HUES64 (cell line): Measurements from ENCODE around the gene HSFX2.
"Not testable (repeated sequence)": the region's sequence is repeated elsewhere in the genome, so short reads cannot be mapped to it uniquely, and the experiment has no call there.

Source experiments
- H3K27ac ChIP-seq: 2 replicates; pipeline ENCODE4 v1.7.0; 2013; ENCODE audit warnings: low read depth, low read length, inconsistent platforms
- H3K27me3 ChIP-seq: 2 replicates; pipeline ENCODE4 v1.6.1; 2013; ENCODE audit warnings: mild to moderate bottlenecking, low read length; ENCODE audit not compliant: insufficient read depth
- H3K36me3 ChIP-seq: 2 replicates; pipeline ENCODE4 v1.6.1; 2013; ENCODE audit warnings: mild to moderate bottlenecking, low read length; ENCODE audit not compliant: insufficient read depth
- H3K4me1 ChIP-seq: 2 replicates; pipeline ENCODE4 v1.6.1; 2013; ENCODE audit warnings: mild to moderate bottlenecking, low read length, moderate library complexity; ENCODE audit not compliant: insufficient read depth
- H3K4me3 ChIP-seq: 2 replicates; pipeline ENCODE4 v1.5.1; 2013; ENCODE audit warnings: mild to moderate bottlenecking, low read length, moderate library complexity
- H3K9ac ChIP-seq: 2 replicates; pipeline ENCODE4 v1.6.1; 2013; ENCODE audit warnings: mild to moderate bottlenecking, low read depth, low read length
- H3K9me3 ChIP-seq: 2 replicates; pipeline ENCODE4 v1.6.1; 2013; ENCODE audit warnings: low read depth, low read length; ENCODE audit not compliant: insufficient read depth
- WGBS: fragments of 150-250, 120-280 bp; methylation state at CpG from one replicate; pipeline ENCODE4 v1.1.7; 2013; ENCODE audit warnings: missing lambda C conversion rate; 5-methylcytosine and 5-hydroxymethylcytosine counted together

HSFX2 gene

GRCh38 chrX:149551245-149551938, 43.7 kb downstream of the HSFX2 start:
- H3K4me1 ChIP-seq, H3K4me3 ChIP-seq, H3K9ac ChIP-seq, H3K27me3 ChIP-seq, H3K36me3 ChIP-seq, H3K27ac ChIP-seq, H3K9me3 ChIP-seq: not testable (repeated sequence)
- WGBS, result no CpG with 5 or more reads among the region's 4 CpGs

DNA sequence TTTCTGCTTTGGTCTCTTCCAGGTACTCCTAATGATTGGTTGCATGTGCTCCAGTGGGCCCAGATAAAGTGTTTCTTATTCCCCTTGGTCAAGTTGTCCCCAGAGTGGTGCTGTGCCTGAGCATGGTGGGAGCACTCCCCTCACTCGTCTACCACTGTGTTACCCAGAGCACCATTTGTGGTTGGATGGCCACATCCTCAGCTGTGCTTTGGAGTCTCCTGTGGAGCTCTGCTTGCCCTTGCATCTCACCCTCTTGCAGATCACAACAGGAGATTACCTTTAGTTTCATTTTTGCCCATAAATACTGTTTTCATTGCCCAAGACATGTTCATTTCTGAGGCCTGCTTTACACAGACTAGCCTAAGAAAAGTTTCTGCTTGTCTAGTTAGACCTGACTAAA, 44.7 kb downstream of the HSFX2 start:
- H3K4me3 ChIP-seq, result not testable (repeated sequence)
- WGBS, result 100% methylated on average over 1 of the region's 1 CpG

GRCh38 chrX:149549701-149550100, 45.4 kb downstream of the HSFX2 start, which contains the start of gene HSFX3:
Gene HSFX3, minus strand, starts transcription at chrX:149549924. Its CDS starts 72 bp downstream, at chrX:149549852.
- not testable (repeated sequence) for H3K9me3 ChIP-seq, H3K27ac ChIP-seq, H3K4me3 ChIP-seq, H3K27me3 ChIP-seq, H3K4me1 ChIP-seq, H3K9ac ChIP-seq, H3K36me3 ChIP-seq
- no CpG with 5 or more reads among the region's 6 CpGs for WGBS

More for the DNA sequence above, 44.7 kb downstream of the HSFX2 start:
- not testable (repeated sequence) for H3K36me3 ChIP-seq, H3K4me1 ChIP-seq, H3K27me3 ChIP-seq, H3K9me3 ChIP-seq, H3K9ac ChIP-seq, H3K27ac ChIP-seq

- not testable (repeated sequence) for H3K9me3 ChIP-seq, H3K27ac ChIP-seq, H3K36me3 ChIP-seq, H3K9ac ChIP-seq, H3K4me3 ChIP-seq, H3K27me3 ChIP-seq, H3K4me1 ChIP-seq
- no CpG with 5 or more reads among the region's 3 CpGs for WGBS
Observed at GRCh38 chrX:149547782-149548181, 47.3 kb downstream of the HSFX2 start.

DNA sequence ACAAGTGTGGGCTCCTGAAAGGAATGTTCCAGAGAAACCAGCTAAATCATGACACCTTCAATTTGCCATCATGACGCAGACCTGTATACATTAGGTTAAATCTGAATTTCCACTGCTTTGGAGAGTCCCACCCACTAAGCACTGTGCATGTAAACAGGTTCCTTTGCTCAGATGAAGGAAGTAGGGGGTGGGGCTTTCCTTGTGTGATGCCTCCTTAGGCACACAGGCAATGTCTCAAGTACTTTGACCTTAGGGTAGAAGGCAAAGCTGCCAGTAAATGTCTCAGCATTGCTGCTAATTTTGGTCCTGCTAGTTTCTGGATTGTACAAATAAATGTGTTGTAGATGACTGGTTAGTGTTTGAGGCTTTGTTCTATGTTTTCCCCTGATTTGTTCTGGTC, 48.2 kb downstream of the HSFX2 start:
- not testable (repeated sequence) for H3K9me3 ChIP-seq, H3K36me3 ChIP-seq, H3K27ac ChIP-seq, H3K27me3 ChIP-seq, H3K9ac ChIP-seq, H3K4me3 ChIP-seq, H3K4me1 ChIP-seq
- 100% methylated on average over 1 of the region's 1 CpG for WGBS

DNA sequence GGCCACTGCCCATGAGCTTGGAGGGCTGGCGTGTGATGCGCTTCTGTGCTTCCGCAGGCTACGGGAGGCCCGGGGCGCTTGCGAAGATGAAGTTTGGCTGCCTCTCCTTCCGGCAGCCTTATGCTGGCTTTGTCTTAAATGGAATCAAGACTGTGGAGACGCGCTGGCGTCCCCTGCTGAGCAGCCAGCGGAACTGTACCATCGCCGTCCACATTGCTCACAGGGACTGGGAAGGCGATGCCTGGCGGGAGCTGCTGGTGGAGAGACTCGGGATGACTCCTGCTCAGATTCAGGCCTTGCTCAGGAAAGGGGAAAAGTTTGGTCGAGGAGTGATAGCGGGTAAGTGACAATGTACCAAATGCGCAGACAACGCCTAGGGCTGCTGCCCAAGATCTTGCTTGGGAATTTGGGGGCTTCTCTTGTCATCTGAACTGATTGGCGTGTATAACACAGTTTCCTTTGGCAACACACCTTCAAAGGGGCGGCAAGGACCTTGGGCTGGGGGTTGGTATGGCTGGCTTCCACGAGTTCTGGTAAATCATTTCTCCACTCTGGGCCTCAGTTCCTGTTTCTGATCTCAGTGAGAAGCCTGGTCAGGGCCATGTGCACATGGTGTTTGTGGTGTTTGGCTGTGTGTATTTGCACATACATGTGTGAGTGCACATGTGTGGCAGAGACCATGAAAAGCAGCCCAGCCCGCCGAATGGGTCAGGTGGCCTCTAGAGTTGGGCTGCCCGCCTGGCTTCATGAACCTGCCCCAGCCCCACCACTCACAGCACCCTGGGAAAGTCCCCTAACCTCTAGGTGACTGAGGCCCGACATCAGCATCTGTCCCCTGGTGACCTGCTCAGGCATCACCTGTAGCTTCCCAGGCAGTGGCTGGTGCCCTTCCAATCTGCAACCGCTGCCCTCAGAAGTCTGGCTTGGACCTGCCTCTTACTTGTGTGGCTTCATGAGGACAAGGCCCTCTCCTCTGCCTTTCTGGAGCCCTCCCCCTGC, 49.3 kb downstream of the HSFX2 start:
- H3K27ac ChIP-seq, H3K4me3 ChIP-seq, H3K4me1 ChIP-seq, H3K36me3 ChIP-seq, H3K27me3 ChIP-seq, H3K9me3 ChIP-seq, H3K9ac ChIP-seq: not testable (repeated sequence)
- 62% methylated on average over 13 of the region's 29 CpGs for whole genome bisulfite sequencing
